DMS114 treated with DMSO at 0.1 percent for 48 hours (cell line): Measurements from ENCODE around the gene KCNQ2.

Source experiments
- DNase-seq: peaks from one replicate; lab custom pipeline; 2025; ENCODE audit not compliant: unreplicated experiment; lab: John Stamatoyannopoulos, UW

Gene KCNQ2

DNA sequence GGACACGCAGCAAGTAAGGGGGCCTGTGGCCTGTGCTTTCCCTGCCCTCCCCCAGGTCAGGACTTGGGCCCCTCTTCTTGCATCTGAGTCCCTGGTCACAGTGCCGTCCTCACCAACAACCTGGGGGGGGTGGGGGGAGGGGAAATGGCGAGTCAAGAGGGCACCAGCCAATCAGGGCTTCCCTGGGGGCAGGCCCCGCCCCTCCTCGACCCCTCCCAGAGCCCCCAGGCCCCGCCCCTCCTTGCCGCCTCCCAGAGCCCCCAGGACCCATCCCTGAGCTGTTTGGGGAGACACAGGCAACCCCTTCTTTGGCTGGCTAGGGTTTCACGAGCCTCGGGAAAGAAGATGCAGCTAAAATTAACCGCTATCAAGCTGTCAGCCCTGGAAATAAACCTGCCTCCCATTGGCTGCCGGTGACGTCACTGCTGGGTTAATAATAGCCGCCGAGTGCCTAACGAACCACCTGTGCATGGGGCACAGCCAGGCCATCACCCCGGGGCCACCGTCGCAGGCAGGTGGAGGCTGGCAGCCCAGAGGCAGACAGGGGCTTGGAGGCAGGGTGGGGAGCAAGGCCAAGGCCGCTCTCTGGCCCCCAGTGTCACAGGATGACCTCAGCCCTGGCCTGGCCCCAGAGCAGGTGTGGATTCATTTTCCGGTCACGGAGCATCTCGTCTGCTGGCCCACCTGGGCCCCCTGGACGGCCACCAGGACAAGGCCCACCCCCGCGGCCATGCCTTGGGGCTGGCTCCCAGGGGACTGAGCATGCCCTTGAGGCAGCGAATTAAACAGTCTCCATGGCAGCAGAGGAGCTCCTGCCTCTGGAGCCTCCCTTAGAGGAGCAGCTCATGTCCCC is 29.6 kb upstream of the KCNQ2 start:
- DNase-seq, result no peak

- DNase-seq, result no peak
Observed at GRCh38 chr20:63500902-63501817, 28.7 kb upstream of the KCNQ2 start.

- DNase-seq, result no peak
Observed at GRCh38 chr20:63500151-63500901, 27.9 kb upstream of the KCNQ2 start.

DNA sequence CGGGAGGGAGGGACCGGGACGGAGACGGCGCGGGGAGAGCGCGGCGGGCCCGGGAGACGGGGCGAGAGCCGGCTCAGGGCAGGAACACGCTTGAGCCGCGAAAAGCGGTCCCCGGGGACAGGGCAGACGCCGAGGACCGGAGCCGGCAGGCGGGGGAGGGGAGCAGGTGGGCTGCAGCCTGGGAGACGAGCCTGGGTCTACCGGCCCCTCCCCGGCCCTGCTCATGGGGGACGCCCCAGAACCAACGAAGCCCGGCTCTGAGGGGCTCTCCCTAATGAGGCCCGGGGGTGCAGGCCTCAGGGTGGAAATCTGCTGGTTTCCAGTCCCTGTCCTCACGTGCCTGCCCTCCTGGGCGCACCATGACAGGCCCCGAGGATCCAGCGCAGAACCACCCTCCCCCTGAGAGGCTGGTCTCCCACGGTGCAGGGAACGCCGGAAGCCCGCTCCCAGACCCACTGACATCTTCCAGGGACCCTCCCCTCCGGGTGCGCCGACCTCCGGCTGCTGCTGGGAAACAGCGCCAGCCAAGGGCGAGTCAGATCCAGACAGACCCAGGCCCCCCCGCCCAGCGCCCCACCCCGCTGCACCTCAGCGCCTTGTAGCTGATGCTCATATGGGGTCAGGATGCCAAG is 27.0 kb upstream of the KCNQ2 start:
- no peak for DNase-seq

DNA sequence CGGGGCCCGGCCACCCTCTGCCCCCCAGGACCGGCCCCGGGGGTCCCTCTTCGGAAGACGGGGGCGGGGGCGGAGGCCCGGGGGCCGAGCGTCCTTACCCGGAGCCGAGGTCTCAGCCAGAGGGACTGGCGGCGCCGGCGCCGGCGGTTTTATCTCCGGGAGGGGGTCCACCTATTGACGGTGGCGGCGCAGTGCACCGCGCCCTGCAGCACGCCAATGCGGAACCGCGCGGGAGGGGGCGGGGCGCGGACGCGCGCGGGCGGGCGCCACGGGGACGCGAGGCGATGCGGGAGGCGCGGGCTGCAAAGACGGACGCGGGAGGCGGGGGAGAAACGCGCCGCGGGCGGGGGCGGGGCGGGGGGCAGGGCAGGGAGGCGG is 26.5 kb upstream of the KCNQ2 start, which contains the start of gene EEF1A2:
Gene EEF1A2 (minus strand): TSS at position 124 of the 378 bp plus-strand sequence. CDS start 1,320 bp downstream, outside the sequence.
- DNase-seq, result no peak

DNA sequence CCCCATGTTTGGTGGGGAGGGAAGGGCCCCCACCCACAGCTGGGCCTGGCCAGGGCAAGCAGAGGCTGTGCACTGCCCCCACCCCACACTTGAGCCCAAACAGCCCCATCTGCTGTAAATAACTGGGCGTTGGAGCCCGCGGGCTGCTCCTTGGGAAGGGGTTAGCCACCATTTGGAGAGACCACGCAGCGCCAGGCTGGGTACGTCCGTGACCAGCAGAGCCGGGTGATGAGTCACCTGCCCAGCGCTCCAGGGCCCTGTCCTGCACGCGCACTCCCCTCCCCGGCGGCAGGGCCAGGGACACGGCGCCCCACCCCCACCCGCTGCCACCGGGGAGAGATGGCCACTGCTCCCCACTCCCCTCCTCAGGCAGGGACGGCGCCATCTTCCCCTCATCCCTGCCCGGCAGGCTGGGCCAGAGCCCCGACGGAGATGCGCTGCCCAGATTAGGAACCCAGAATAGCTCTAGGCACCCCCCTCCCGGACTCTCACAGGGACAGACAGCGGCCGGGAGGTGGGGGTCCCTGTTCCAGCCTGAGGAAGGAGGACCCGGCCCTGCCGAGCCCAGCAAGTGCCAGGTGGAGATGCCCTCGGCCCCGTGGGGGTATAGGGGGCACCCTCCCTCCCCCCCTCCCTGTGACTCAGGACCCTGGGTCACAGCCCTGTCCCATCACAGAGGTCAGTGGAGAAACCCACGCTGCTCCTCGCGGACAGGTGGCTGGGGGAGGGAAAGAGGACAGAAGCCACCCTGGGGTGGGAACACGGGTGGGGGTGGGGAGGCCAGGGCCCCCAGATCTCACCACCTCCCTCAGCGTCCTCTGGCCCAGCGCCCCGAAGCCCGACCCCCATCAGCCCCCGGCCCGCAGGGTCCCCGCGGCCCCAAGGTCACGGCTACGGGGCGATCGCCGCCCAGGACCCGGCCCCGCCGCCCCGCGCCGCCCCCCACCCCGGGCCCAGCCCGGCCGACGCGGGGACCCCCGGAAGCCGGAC is 25.8 kb upstream of the KCNQ2 start:
- DNase-seq, result no peak

DNA sequence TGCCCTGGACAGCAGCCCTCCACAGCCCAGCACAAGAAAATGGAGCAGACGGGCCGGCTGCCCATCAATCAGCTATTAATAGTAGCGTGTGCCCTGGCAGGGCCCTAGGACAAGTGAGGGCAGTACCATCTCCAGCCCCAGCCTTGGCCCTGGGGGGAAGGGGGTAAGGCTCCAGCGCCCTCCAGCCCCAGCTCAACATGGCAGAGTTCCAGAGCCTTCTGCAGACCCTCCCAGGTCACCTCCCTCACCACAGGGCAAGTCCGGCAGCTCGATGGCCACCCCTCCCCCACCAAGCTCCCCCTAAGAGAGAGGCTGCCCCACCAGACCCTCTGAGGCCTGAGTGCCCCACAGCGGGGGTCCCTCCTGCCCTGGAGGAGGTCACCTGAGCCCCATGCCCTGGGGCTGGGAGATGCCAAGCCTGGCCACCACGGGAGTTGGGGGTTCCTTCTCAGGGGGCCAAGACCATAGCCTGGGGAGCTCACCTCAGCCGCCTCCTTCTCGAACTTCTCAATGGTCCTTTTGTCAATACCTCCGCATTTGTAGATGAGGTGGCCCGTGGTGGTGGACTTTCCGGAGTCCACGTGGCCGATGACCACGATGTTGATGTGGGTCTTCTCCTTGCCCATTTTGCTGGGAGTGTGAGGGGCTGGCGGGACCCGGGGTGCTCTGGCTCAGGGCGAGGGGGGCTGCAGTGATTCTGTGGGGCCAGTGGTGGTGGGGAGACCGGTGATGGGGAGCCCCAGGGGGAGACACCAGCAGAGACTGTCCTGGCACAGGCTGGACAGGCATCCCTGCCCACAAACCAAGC is 24.9 kb upstream of the KCNQ2 start:
- DNase-seq, result no peak

DNA sequence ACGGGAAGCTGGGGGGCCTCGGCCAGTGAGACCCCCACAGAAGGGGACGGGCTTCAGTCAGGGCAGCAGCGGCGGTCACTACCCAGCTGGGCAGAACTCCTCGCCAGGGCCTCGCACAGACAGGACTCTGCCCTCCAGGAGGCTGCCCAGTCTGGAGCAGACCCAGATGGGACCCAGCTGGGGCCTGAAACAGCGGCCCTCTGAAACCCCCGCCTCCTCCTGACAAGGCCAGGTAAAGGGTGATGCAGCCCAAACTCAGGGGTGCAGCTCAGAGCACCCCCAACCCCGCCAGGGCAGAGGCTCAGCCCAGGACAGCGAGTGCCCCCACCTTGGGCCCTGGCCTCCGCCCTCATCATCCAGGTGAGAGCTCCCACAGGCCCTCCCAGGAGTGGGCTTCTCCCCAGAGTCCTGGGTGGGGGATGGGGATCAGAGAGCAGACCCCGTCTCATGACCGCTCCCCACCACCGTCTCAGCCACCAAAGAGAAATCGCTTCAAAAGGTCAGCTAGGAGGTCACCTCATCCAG is 24.2 kb upstream of the KCNQ2 start:
- DNase-seq, result no peak

DNA sequence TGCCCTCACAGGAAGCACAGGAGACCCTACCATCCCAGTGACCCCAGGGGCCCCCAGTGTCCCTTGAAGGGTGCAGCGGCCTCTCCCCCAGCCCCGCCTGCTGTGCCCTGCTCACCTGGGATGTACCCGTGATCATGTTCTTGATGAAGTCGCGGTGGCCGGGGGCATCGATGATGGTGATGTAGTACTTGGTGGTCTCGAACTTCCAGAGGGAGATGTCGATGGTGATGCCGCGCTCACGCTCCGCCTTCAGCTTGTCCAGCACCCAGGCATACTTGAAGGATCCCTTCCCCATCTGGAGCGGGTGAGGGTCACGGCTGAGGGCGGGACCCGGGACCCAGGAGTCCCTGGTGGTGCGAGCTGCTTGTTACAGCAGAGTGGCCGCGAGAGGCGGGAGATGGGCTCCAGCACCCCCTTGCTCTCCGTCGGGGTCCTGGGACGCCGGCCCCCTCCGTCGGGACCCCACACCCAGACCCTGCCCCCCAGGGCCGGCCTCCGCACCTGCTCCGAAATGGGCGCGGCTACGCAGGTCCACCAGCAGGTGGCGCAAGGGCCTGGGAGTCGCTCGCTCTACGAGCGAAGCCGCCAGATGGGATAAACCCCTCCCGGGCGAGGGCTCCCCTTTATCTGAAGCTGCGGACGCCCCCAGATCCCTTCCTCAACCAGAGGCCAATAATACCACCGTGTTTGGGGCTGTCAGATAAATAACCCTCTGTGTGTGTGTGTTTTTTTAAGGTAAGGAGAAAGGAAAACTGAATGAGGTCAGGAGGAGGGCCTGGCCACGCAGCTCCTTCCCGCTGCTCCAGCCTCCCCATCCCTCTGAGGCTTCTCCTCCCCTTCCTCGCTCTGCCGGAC is 23.5 kb upstream of the KCNQ2 start:
- DNase-seq, result no peak

DNA sequence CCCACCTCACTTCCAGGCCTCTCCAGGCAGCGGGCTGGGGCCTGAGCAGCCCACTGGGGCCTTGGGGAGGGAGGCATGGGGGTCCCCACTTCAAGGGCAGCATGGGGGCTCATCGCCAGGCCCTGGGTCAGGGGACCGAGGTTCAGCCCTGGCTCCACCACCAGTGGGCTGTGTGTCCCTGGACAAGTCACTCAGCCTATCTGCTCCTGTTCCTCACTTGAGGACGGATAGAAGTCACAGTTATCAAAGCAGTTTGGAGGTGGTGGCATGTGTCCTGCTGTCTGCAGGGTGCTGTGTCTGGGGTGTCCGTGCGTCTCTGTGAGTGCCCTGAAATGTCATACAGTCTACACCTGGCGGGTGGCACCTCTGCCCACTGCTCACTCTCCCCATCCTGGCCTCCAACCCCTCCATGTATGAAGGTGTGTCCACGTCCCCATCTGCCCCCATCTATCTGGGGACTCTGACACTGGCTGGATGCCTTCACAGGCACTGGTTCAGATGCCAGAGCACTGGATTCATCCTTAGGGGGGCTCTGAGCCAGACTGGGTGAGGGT is 22.8 kb upstream of the KCNQ2 start:
- no peak for DNase-seq

- DNase-seq, result no peak
Observed at GRCh38 chr20:63494420-63495166, 22.1 kb upstream of the KCNQ2 start.

DNA sequence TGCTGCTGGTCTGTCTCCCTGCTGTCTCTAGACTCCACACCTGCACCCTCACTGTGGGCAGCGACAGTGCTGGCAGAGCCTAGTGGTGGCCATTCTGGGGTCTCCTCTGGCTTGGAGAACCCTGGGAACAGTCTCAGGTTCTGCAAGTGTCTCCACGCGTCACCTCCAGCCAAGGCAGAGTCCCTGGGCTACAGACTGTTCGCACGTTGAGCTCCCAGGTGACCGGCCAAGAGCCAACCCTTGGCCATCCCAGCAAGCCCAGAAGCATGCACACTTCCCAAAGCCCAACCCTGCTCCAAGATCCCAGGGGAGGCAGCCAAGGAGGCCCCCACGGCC is 21.6 kb upstream of the KCNQ2 start:
- DNase-seq, result no peak

DNA sequence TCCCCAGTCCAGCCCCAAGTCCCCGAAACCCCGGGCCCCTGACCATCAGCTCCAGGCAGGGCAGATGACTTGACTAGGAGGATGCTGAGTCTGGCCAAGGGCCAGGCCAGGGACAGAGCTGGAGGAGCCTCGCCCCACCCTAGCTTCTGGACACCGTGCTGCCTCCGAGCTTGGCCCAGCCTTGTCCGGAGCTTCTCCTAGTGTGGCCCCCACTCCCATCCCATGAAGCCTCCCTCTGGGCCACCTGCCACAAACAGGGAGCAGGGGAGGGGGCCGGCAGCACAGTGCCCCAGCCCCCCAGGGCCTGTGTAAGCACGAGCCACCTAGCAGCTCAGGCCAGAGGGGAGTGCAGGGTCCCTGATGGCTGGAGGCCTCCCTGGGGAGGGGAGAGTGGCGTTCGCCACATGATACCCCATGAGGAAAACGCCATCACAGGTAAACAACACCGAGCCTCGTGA is 21.1 kb upstream of the KCNQ2 start:
- no peak for DNase-seq

DNA sequence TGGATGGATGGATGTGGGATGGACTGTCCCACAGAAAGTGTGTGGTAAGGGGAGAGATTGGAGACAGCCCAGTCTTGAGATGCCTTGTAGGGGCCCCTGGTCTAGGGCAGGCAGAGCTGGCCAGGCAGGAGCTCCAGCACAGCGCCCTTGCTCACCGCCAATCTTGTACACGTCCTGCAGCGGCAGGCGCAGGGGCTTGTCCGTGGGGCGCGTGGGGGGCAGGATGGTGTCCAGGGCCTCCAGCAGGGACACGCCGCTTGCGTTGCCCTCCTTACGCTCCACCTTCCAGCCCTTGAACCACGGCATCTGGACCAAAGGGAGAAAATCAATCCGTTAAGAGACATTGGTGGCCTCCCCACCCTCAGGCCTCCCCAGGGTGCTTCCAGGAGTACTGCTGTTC is 20.5 kb upstream of the KCNQ2 start:
- DNase-seq, result no peak

GRCh38 chr20:63492518-63492917 is 20.1 kb upstream of the KCNQ2 start:
- DNase-seq, result no peak

DNA sequence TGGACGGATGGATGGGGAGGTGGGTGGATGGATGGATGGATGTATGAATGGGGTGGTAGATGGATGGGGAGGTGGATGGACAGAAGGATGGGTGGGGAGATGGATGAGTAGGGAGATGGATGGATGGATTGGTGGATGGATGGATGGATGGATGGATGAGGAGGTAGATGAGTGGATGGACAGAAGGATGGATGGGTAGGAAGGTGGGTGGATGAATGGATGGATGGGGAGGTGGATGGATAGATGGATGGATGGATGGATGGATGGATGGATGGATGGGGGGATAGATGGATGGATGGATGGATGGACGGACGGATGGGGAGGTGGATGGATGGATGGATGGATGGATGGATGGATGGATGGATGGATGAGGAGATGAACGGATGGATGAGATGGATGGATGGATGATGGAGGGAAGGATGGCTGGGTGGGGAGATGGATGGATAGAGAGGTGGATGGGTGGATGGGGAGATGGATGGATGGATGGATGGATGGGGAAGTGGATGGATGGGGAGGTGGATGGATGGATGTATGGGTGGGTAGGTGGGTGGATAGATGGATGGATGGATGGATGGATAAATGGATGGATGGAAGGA is 19.3 kb upstream of the KCNQ2 start:
- no peak for DNase-seq
